ENCODE results near the gene BRSK2.

DNA sequence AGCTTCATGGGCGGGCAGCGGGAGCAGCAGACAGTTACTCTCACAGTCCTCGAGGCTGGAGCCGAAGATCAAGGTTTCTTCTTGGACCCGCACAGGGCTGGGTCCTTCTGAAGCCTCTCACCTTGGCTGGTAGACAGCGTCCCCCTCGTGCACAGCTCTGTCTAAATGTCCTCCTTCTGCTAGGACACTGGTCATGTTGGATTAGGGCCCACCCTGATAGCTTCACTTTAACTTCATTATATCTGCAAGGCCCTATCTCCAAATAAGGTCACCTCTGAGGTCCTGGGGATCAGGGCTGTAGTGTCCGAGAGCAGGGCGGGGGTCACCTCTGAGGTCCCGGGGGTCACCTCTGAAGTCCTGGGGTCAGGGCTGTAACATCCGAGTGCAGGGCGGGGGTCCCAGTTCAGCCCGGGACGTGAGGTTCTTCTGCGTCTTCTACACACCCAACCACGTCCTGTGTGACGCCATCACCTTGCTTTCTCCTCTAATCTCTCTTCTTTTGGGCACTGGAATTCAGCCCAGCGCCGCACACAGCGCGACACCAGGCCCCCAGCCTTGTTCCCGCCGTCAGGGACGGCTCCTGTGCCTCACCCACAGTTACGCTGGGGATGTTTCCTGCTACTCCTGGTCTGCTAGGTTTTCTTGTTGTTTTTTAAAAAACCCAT is 46.2 kb upstream of the BRSK2 start:
- TF ChIP-seq CTCF (IDR thresholded peaks at IDR 0.05) (no peak), ZFX (IDR thresholded peaks at IDR 0.05; ENCODE audit: borderline replicate concordance) (no peak)

Data from 22Rv1 (cell line).